NK-92 treated with Interleukin-12 subunit alpha and Interleukin-12 subunit beta, amount 100 ng/mL, for 24 hours (cell line): ENCODE data around the gene DCAF17.

Experiments
- DNase-seq: peaks from one replicate; lab custom pipeline; 2025; lab: John Stamatoyannopoulos, UW

Gene DCAF17, protein sequence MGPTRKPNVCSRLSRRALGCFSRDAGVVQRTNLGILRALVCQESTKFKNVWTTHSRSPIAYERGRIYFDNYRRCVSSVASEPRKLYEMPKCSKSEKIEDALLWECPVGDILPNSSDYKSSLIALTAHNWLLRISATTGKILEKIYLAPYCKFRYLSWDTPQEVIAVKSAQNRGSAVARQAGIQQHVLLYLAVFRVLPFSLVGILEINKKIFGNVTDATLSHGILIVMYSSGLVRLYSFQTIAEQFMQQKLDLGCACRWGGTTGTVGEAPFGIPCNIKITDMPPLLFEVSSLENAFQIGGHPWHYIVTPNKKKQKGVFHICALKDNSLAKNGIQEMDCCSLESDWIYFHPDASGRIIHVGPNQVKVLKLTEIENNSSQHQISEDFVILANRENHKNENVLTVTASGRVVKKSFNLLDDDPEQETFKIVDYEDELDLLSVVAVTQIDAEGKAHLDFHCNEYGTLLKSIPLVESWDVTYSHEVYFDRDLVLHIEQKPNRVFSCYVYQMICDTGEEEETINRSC

GRCh38 chr2:171434013-171434989 lies at the start of gene DCAF17:
Gene DCAF17, plus strand, starts transcription at chr2:171434226. Its CDS starts 352 bp downstream, at chr2:171434578.
- DNase-seq, result peak; percentile 93

GRCh38 chr2:171386627-171387026 lies 47.4 kb upstream of the DCAF17 start:
- no peak for DNase-seq

GRCh38 chr2:171387052-171387451 lies 47.0 kb upstream of the DCAF17 start:
- DNase-seq, result no peak

GRCh38 chr2:171389325-171389724 lies 44.7 kb upstream of the DCAF17 start:
- no peak for DNase-seq

- DNase-seq, result no peak
Observed at GRCh38 chr2:171389780-171390179, 44.2 kb upstream of the DCAF17 start.

DNA sequence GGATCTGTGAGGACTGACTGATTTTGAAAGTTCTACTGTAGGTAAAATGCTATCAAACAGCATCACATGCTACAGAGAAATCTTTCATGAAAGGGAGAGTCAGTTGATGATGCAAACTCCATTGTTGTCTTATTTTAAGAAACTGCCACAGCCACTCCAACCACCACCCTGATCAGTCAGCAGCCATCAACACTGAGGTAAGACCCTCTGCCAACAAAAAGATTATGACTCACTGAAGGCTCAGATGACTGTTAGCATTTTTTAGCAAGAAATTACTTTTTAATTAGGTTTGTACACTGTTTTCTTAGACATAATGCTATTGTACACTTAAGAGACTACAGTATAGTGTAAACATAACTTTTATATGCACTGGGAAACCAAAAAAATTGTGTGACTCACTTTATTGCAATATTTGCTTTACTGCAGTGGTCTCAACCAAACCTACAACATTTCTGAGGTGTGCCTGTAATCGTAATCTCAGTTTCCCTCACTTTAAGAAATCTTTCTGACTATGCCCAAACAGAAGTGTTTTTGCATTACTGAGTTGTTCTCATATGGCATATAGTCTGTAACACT lies 43.0 kb upstream of the DCAF17 start:
- peak; percentile 1 for DNase-seq

DNA sequence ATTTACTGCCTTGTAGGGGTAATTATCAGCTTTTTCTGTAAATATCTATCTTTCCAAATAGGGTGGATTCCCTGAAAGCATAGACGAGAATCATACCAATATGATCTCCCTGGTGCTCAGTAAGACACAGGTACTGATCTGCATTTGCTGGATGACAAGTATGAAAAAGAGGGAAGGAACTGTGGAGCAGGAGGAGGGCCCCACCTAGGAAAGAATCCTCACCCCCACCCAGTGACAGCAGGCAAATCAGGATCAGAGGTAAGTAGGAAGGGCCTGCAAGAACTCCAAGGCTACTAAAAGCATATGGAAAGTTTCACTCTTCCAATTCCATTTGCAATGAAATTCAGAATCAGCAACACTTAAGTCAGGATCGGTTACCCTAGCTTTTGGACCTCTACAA lies 42.5 kb upstream of the DCAF17 start:
- no peak for DNase-seq

GRCh38 chr2:171393487-171393886 lies 40.5 kb upstream of the DCAF17 start:
- no peak for DNase-seq

DNA sequence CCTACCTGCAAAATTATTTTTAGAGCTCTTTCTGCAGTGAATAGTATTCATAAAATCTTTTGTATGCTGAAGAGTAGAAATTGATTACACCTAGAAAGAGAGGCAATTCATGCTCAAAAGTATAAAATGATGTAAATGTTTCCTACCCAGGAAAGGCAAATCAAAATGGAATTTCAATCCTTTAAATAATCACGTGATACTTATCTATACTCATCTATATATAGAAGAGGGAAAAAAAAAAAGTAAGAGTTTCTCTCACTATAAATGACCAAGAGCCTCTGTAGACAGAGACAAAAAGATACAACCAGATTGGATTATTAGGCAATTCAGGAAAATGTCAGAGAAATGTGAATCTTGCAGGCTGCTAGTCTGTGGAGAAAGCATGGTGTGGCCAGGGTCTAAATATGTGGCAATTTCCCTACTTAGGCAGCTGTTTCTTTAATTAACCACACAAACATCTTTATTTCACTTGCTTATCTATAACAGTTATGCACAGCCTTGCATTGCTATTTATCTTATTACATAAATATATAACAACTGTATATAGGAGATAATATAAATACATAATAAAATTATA lies 39.8 kb upstream of the DCAF17 start:
- DNase-seq, result no peak

- DNase-seq, result no peak
Observed at GRCh38 chr2:171399292-171399691, 34.7 kb upstream of the DCAF17 start.

GRCh38 chr2:171400395-171400794 lies 33.6 kb upstream of the DCAF17 start:
- no peak for DNase-seq

DNA sequence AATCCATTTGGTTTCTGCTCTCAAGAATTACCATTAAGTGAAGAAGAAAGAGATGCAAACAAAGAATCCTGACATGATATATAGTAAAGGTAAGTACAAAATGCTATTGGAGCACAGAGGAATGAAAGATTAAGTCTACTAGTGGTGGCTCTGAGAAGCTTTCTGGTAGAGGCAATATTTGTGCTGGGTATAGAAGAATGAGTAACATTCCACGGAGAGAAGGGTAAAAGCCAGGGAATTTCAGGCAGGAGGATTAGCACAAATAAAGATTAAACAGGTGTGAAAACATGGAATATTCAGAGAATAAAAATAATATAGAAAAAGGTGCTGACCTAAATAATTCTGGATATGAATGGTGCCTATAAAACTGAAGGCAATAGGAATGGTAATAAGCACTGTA lies 32.1 kb upstream of the DCAF17 start:
- DNase-seq, result no peak

DNA sequence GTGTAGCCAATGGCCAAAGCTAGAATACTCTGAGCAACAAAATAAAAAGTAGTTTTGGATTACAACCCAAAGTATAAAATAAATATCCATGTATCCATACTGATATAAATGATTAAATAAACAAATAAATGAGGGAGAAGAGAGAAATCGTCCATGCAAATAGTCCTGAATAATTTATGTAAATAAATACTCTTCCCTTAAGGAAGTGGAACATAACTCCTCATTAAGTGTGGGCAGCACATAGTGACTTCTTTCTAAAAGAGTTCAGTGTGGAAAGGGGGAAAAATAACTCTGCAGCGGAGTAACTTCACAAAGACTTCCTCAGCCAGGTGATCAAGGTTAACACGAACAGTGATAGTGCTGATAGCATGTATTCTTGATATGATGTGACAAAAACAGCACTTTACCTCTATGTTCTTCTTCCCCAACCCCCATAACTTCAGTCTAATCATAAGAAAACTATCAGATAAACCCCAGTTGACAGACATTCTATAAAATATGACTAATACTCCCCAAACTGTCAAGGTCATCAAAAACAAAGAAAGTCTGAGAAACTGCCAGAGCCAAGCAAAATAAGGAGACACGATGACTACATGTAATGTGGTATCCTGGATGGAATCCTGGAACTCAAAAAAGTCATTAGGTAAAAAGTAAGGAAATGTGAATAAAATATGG lies 31.0 kb upstream of the DCAF17 start:
- DNase-seq, result no peak

DNA sequence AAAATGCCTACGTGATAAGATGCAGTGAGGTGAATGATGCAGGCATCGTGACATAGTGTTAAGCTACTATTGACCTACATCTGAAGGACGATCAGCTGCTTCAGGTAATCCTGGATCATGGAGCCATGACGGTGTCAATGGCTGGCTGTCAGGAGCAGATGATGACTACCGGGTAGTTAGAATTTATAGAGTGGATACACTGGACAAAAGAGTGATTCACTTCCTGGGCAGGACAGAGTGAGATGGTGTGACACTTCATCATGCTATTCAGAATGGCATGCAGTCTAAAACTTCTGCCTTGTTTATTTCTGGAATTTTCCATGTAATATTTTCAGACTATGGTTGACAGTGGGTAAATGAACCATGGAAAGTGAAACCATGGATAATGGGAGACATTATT lies 29.8 kb upstream of the DCAF17 start:
- DNase-seq, result no peak

DNA sequence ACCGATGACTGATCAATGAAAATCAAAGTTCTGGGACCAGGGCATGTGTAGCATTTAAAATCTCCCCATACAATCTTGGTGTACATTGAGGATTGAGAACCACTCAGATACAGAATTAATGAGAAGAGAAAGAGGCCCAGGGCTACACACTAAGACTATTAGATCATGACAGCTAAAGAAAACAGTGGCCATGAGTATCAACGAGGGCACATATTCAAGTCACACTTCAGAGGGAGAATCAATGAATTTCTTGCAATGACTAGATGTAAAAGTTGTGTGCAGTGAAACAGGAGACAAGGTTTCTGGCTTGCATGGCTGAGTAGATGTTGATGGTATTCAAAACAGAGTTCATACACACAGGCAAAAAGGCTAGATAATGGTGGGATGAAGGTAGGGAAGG lies 29.3 kb upstream of the DCAF17 start:
- DNase-seq, result no peak

DNA sequence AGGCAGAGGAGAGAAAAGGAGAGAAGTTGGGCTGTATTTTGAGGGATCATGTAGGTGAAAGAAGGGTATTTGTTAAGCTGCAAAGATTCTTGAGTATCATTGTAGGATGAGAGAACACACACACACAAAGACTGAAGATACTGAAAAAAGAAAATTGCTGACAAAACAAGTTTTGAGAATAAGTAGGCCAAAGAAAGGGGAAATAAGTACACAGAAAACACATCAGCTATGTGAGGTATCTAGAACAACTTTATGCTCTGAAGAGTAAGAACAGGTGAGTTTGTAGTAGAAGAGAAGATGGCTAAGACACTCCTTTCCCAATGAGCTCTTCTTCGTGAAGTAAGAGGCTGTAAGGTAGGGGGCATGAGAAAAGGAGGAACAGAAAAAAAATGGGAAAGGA lies 28.5 kb upstream of the DCAF17 start:
- DNase-seq, result no peak

DNA sequence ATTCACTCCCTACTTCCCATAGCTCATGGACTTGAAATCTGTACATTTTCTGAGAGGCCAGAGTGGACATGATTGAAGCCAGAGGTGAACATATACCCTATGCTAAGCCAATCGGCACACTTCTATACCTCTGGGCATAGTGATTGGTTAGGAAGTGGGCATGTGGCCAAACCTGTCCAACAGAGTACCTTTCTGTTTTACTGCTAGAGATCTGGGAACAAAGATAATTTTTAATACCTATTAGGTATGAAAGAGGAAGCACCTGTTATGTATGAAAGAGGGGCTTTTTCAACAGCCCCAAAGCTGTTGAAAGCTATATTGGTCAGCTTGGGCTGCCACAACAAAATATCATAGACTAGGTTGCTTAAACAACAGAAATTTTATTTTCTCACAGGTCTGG lies 28.0 kb upstream of the DCAF17 start:
- no peak for DNase-seq

- DNase-seq, result no peak
Observed at GRCh38 chr2:171407030-171407675, 26.9 kb upstream of the DCAF17 start.

DNA sequence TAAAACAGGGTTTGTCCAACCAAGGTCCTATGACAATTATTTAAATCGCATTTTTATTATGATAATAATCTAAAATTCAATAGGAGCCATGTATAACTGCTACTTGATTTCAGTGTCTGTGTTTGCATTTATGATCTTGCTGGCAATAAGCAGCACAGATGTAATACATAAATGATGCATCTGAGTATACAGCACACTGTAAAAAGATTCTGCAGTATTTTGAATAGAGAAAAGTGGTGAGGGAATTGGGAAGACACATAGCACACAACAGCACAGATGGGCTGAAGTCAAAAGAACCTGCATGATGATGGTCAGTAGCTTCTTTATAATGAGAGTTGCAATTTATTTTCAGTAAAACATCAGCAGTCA lies 26.4 kb upstream of the DCAF17 start:
- DNase-seq, result no peak

DNA sequence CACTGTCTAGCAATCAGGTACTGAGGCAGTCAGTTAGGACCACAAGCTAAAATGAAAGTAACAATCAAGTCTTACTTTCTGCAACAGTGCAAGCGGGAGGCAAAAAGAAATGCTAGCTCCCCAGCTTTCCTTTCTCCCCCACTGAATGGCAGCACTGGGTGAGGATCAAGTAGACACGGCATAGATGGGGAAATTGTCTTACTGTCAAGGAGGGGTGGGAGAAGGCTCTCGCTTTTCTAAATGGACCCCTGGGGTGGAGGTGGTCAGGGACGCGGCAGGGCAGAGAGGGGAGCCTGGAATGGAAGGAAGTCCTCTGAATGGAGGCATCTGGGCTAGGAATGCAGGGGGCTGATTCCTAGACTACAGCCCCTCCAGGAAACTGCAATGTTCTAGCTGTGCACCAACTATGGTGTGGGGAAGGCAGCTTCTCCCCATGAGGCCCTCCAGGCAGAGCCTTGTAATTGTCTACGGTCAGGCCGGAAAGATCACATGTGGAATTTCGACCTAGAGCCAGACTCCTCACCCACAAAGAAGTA lies 24.5 kb upstream of the DCAF17 start:
- no peak for DNase-seq

- DNase-seq, result no peak
Observed at GRCh38 chr2:171410101-171410500, 23.9 kb upstream of the DCAF17 start.
